Loucy (cell line): ENCODE measurements around the gene HECA.
A peak's percentile ranks its signal among the peaks of the same experiment; 100 is the strongest.
"Not testable (repeated sequence)": the region's sequence is repeated elsewhere in the genome, so short reads cannot be mapped to it uniquely, and the experiment has no call there.

Experiments
- H2AFZ ChIP-seq: fragments of 200-600 bp; sonication (generic); 2 replicates; pipeline ENCODE4 v1.6.0; 2016; ENCODE audit warnings: antibody characterized with exemption, mild to moderate bottlenecking, low read length, moderate library complexity
- H3F3A ChIP-seq: fragments of 200-600 bp; 2 replicates; pipeline ENCODE4 v1.6.0; 2016; ENCODE audit warnings: antibody characterized with exemption, low read depth, mild to moderate bottlenecking
- H3K27me3 ChIP-seq: fragments of 200-600 bp; sonication (generic); 2 replicates; pipeline ENCODE4 v1.6.1; 2014; ENCODE audit warnings: low read length, mild to moderate bottlenecking; ENCODE audit not compliant: insufficient read depth, poor library complexity, severe bottlenecking
- H3K36me3 ChIP-seq: fragments of 200-600 bp; sonication (generic); 2 replicates; pipeline ENCODE4 v1.6.1; 2016; ENCODE audit warnings: low read length; ENCODE audit not compliant: insufficient read depth
- H3K4me1 ChIP-seq: fragments of 200-600 bp; sonication (generic); 2 replicates; pipeline ENCODE4 v1.5.1; 2014; ENCODE audit warnings: low read length, mild to moderate bottlenecking; ENCODE audit not compliant: insufficient read depth, poor library complexity, severe bottlenecking
- H3K4me2 ChIP-seq: fragments of 200-600 bp; sonication (generic); 2 replicates; pipeline ENCODE4 v1.6.0; 2014; ENCODE audit warnings: antibody characterized with exemption, low read length, low read depth, mild to moderate bottlenecking; ENCODE audit not compliant: poor library complexity, severe bottlenecking
- H3K4me3 ChIP-seq: fragments of 200-600 bp; sonication (generic); 2 replicates; pipeline ENCODE4 v1.5.1; 2014; ENCODE audit warnings: low read length, mild to moderate bottlenecking, mixed read lengths; ENCODE audit not compliant: poor library complexity, severe bottlenecking
- H3K79me2 ChIP-seq: fragments of 200-600 bp; sonication (generic); 2 replicates; pipeline ENCODE4 v1.6.1; 2014; ENCODE audit warnings: low read length; ENCODE audit not compliant: insufficient read depth
- H3K9ac ChIP-seq: fragments of 200-600 bp; sonication (generic); 2 replicates; pipeline ENCODE4 v1.6.0; 2014; ENCODE audit warnings: mild to moderate bottlenecking, low read depth, low read length, moderate library complexity; ENCODE audit not compliant: poor library complexity, severe bottlenecking
- H3K9me2 ChIP-seq: fragments of 200-600 bp; sonication (generic); replicated peaks from 2 replicates; pipeline ENCODE4 v1.6.1; 2016; ENCODE audit warnings: low read depth, low read length, mixed read lengths
- H3K9me3 ChIP-seq: fragments of 200-600 bp; sonication (generic); 2 replicates; pipeline ENCODE4 v1.6.1; 2014; ENCODE audit warnings: mild to moderate bottlenecking, antibody characterized with exemption, low read length, low read depth; ENCODE audit not compliant: insufficient read depth
- H4K20me1 ChIP-seq: fragments of 200-600 bp; sonication (generic); 2 replicates; pipeline ENCODE4 v1.6.0; 2014; ENCODE audit warnings: antibody characterized with exemption, low read length, mild to moderate bottlenecking; ENCODE audit not compliant: insufficient read depth, poor library complexity, severe bottlenecking
- EZH2phosphoT487 ChIP-seq: fragments of 200-600 bp; IDR thresholded peaks from 2 replicates; pipeline ENCODE4 v1.6.1; 2018; ENCODE audit warnings: antibody characterized with exemption, mild to moderate bottlenecking, moderate library complexity, borderline replicate concordance
- TF ChIP-seq, protein P1 (sequence below): fragments of 200-600 bp; sonication (generic); conservative IDR thresholded peaks from 2 replicates; pipeline ENCODE4 v1.5.1; 2014; ENCODE audit warnings: mild to moderate bottlenecking, antibody characterized with exemption, low read length

HECA gene

DNA sequence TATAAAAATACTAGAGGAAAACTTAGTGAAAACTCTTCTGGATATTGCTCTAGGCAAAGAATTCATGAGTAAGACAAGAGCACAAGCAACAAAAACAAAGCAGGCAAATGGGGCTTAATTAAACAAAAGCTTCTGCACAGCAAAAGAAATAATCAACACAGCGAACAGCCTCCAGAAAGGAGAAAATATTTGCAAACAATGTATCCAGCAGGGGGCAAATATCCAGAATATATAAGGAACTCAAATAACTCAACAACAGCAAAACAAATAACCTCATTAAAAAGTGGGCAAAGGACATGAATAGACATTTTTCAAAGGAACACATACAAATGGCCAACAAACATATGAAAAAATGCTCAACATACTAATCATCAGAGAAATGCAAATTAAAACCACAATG lies 17.1 kb upstream of the HECA start:
- Histone ChIP-seq H3F3A (no peaks in the 10 kb centered on the region), H4K20me1 (no peaks in the 10 kb centered on the region), H3K9ac (no peak overlapping the region), H3K9me2 (no peaks in the 10 kb centered on the region), H3K4me3 (no peak overlapping the region), H3K36me3 (no peaks in the 10 kb centered on the region), H3K9me3 (peaks cover 7% of the 10 kb centered on the region), H3K4me1 (peaks cover 12% of the 10 kb centered on the region), H3K27me3 (no peaks in the 10 kb centered on the region), H3K4me2 (no peak overlapping the region), H3K79me2 (no peaks in the 10 kb centered on the region), H2AFZ (no peak overlapping the region)
- TF ChIP-seq EZH2phosphoT487: no peak
- TF ChIP-seq, protein P1, sequence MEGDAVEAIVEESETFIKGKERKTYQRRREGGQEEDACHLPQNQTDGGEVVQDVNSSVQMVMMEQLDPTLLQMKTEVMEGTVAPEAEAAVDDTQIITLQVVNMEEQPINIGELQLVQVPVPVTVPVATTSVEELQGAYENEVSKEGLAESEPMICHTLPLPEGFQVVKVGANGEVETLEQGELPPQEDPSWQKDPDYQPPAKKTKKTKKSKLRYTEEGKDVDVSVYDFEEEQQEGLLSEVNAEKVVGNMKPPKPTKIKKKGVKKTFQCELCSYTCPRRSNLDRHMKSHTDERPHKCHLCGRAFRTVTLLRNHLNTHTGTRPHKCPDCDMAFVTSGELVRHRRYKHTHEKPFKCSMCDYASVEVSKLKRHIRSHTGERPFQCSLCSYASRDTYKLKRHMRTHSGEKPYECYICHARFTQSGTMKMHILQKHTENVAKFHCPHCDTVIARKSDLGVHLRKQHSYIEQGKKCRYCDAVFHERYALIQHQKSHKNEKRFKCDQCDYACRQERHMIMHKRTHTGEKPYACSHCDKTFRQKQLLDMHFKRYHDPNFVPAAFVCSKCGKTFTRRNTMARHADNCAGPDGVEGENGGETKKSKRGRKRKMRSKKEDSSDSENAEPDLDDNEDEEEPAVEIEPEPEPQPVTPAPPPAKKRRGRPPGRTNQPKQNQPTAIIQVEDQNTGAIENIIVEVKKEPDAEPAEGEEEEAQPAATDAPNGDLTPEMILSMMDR: peak; percentile 32

DNA sequence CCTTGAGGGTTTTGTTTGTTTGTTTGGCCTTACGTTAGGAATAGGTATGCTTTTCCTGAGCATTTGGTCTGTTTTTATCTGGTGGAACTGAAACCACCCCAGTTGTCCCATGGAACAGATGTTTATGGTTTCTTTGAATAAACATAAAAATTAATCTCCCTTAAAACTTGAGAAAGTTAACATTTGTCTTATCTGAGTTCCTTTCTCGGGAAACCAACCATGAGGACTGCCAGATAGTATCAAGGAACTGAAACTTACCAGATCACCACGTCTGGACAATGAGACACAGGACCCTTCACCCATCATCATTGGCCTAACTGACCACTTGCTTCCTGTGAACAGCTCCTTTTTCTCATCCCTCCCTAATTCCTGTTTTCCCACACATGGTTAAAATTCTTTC lies 15.3 kb upstream of the HECA start:
- no peaks in the 10 kb centered on the region for H3K4me1 ChIP-seq
- no peaks in the 10 kb centered on the region for H3K27me3 ChIP-seq
- TF ChIP-seq EZH2phosphoT487: no peak
- TF ChIP-seq, protein P1: no peak
- H3F3A ChIP-seq: no peaks in the 10 kb centered on the region
- H3K9ac ChIP-seq: no peak overlapping the region
- H2AFZ ChIP-seq: no peak overlapping the region
- no peak overlapping the region for H3K4me2 ChIP-seq
- H4K20me1 ChIP-seq: no peaks in the 10 kb centered on the region
- H3K79me2 ChIP-seq: no peaks in the 10 kb centered on the region
- H3K9me2 ChIP-seq: no peaks in the 10 kb centered on the region
- H3K4me3 ChIP-seq: no peak overlapping the region
- no peaks in the 10 kb centered on the region for H3K36me3 ChIP-seq
- peaks cover 7% of the 10 kb centered on the region for H3K9me3 ChIP-seq

DNA sequence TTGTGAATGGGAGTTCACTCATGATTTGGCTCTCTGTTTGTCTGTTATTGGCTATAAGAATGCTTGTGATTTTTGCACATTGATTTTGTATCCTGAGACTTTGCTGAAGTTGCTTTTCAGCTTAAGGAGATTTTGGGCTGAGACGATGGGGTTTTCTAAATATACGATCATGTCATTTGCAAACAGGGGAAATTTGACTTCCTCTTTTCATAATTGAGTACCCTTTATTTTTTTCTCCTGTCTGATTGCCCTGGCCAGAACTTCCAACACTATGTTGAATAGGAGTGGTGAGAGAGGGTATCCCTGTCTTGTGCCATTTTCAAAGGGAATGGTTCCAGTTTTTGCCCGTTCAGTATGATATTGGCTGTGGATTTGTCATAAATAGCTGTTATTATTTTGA lies 12.1 kb upstream of the HECA start:
- H3K9me3 ChIP-seq, H3K4me2 ChIP-seq, H3K9ac ChIP-seq, H3K79me2 ChIP-seq, H4K20me1 ChIP-seq, H3K4me3 ChIP-seq, H3F3A ChIP-seq, H3K9me2 ChIP-seq, H2AFZ ChIP-seq, H3K36me3 ChIP-seq, H3K27me3 ChIP-seq: not testable (repeated sequence)
- H3K4me1 ChIP-seq: peaks cover 11% of the 10 kb centered on the region

DNA sequence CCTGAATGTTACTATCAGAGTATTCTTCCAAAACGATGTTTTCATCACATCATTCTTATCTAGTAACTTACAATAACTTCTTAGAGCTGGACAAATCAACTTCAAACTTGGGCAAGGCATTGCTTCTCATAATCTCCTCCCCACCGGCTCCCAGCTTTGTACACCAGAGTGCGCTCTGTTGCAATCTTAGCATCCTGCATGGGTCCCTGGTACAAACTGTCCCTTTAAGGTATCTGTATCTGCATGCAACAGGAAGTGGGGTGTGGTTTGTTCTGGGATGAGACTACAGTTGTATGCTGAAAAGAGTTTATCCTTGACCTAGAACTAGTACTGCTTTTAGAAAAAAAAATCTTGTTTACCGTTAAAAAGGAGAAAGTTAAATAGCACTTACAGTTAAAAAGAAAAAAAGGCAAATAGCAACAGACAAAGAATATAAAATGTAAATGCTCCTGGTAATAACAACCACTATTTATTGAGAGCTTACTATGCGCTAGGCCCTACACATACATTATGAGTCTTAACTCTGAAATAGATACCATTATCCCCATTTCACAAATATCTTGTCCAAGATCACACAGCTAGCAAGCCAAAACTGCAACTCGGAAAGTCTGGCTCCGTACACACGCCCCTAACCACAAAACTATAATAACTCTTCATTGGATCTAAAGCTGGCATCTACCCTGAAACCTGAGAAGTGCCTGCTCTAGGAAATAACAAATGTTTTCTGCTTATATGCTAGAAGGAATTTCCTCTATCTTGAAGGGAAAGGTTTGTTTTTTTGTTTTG lies 9.8 kb upstream of the HECA start:
- H3K4me1 ChIP-seq: peaks cover 11% of the 10 kb centered on the region
- H3K36me3 ChIP-seq: no peaks in the 10 kb centered on the region
- H3K9me2 ChIP-seq: no peaks in the 10 kb centered on the region
- no peaks in the 10 kb centered on the region for H4K20me1 ChIP-seq
- peak overlapping the region; percentile 44 for H3K9ac ChIP-seq
- H2AFZ ChIP-seq: 0 out of 2 replicates have a peak overlapping the region, but pooled peaks have one; percentile 26
- H3K9me3 ChIP-seq: peaks cover under 1% of the 10 kb centered on the region; the same call in 1 of the 2 replicates
- H3K4me3 ChIP-seq: peak overlapping the region; percentile 64
- H3K27me3 ChIP-seq: no peaks in the 10 kb centered on the region
- H3K4me2 ChIP-seq: peak overlapping the region; percentile 72
- H3K79me2 ChIP-seq: no peaks in the 10 kb centered on the region
- H3F3A ChIP-seq: no peaks in the 10 kb centered on the region
- TF ChIP-seq, protein P1: peak; percentile 94
- TF ChIP-seq EZH2phosphoT487: no peak
